ENCODE measurements around the gene FN1. TPM values are rescaled to one million over a fixed set of nuclear protein-coding genes. Genes with fewer than 3 reads are reported as not detected.

FN1 gene
- total and polyA plus RNA-seq, 2 donors (not counting 3 experiments of a cell fraction or from before 2014, with no cell fraction given), result 3,221 to 3,740 TPM

DNA sequence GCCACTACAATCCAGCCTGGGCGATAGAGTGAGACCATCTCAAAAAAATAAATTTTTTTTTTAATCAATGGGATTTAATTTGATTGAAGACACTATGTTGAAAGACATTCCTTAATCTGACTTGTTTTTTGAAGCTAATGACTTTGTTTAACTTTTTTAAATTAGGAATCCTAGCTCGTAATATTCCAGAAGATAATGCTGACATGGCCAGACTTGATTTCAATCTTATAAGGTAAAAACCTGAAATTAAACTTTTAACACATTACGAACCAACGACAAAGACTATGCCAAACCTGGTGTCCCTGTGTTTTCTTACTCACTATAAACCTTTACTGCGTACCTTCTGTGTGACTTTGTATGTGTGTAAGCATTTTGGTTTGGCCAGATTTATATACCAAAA is 116.4 kb downstream of the FN1 start:
- H3K9me1 ChIP-seq (replicated peaks; ENCODE audit: control insufficient read depth, extremely low read depth, insufficient read depth, low read length), result no peaks in the 10 kb centered on the region
- BruUV-seq (replicated peaks), result no TSS peak
- POLR2A ChIA-PET, result no interaction called here
- CTCF ChIA-PET, result no interaction called here
- H3K27me3 ChIP-seq (ENCODE audit: control insufficient read depth in 2 of 2, insufficient read depth in 2 of 2, low read length in 2 of 2), result no peaks in the 10 kb centered on the region
- intact Hi-C loops (cut with micrococcal nuclease) (no loop called here), dilution Hi-C loops (cut with MboI; ENCODE audit: extremely low pct_ligation_motif_present, low sequenced_read_pairs) (no loop called here)
- DNase-seq (ENCODE audit: low read depth, low spot score) (no peak), FAIRE-seq (no peak)
- H3K4me2 ChIP-seq (ENCODE audit: insufficient read depth, low read length), result no peak overlapping the region
- H4K20me1 ChIP-seq (replicated peaks; ENCODE audit: control insufficient read depth, extremely low read depth, insufficient read depth, low read length), result no peaks in the 10 kb centered on the region
- peaks cover 0 to 4% of the 10 kb centered on the region in 2 experiments for H3K36me3 ChIP-seq (ENCODE audit: control insufficient read depth in 2 of 2, extremely low read depth in 1 of 2, insufficient read depth in 2 of 2, low read length in 2 of 2)
- no peak for TF ChIP-seq FOS (IDR thresholded peaks at IDR 0.05; ENCODE audit: borderline replicate concordance, insufficient read depth, low read length)
- TF ChIP-seq, protein P1, sequence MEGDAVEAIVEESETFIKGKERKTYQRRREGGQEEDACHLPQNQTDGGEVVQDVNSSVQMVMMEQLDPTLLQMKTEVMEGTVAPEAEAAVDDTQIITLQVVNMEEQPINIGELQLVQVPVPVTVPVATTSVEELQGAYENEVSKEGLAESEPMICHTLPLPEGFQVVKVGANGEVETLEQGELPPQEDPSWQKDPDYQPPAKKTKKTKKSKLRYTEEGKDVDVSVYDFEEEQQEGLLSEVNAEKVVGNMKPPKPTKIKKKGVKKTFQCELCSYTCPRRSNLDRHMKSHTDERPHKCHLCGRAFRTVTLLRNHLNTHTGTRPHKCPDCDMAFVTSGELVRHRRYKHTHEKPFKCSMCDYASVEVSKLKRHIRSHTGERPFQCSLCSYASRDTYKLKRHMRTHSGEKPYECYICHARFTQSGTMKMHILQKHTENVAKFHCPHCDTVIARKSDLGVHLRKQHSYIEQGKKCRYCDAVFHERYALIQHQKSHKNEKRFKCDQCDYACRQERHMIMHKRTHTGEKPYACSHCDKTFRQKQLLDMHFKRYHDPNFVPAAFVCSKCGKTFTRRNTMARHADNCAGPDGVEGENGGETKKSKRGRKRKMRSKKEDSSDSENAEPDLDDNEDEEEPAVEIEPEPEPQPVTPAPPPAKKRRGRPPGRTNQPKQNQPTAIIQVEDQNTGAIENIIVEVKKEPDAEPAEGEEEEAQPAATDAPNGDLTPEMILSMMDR (IDR thresholded peaks at IDR 0.05; ENCODE audit: extremely low read depth in 1 of 2, insufficient read depth in 1 of 2, low read depth in 1 of 2, low read length in 2 of 2), result no peak
- no peak for TF ChIP-seq GATA2 (IDR thresholded peaks at IDR 0.05; ENCODE audit: insufficient read depth, insufficient read length, low read depth, low read length)
- no peak for TF ChIP-seq EZH2 (IDR thresholded peaks at IDR 0.05; ENCODE audit: borderline replicate concordance, low read depth, low read length, severe bottlenecking)
- no peak for TF ChIP-seq JUN (IDR thresholded peaks at IDR 0.05; ENCODE audit: borderline replicate concordance, insufficient read depth, insufficient read length, low read depth)
- no peak for TF ChIP-seq MYC (IDR thresholded peaks at IDR 0.05; ENCODE audit: low read depth, low read length)
- TF ChIP-seq POLR2A (IDR thresholded peaks at IDR 0.05; ENCODE audit: low read depth, low read length), result no peak
- TF ChIP-seq POLR2AphosphoS5 (IDR thresholded peaks at IDR 0.05; ENCODE audit: insufficient read depth, low read depth, low read length), result no peak
- TF ChIP-seq, protein P2, sequence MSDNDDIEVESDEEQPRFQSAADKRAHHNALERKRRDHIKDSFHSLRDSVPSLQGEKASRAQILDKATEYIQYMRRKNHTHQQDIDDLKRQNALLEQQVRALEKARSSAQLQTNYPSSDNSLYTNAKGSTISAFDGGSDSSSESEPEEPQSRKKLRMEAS (IDR thresholded peaks at IDR 0.05; ENCODE audit: insufficient read depth, insufficient read length), result no peak
- H3K27ac ChIP-seq (ENCODE audit: insufficient read depth, low read depth, low read length), result no peak overlapping the region
- H3K4me1 ChIP-seq (ENCODE audit: control insufficient read depth, extremely low read depth, insufficient read depth, low read length), result no peaks in the 10 kb centered on the region
- H3K9ac ChIP-seq (replicated peaks; ENCODE audit: extremely low read depth, insufficient read depth, low read length), result no peak overlapping the region
- peaks cover 10% of the 10 kb centered on the region for H3K79me2 ChIP-seq (ENCODE audit: control insufficient read depth, insufficient read depth, low read length)
- H2AFZ ChIP-seq (ENCODE audit: low read depth, low read length), result no peak overlapping the region
- H3K4me3 ChIP-seq (replicated peaks in 1 of 3; ENCODE audit: insufficient read depth in 1 of 3, low read depth in 1 of 3, low read length in 3 of 3), result no peak overlapping the region
- H3K9me3 ChIP-seq (replicated peaks; ENCODE audit: control insufficient read depth, insufficient read depth, low read length), result no peaks in the 10 kb centered on the region

Measured in endothelial cell of umbilical vein (primary cell).